HepG2 (cell line): ENCODE measurements around the gene PHYHIPL. TPM values are rescaled to one million over a fixed set of nuclear protein-coding genes. Genes with fewer than 3 reads are reported as not detected.

Experiments
- CREB1 ChIP-seq, 2 experiments: fragments of 450-650 bp in 1 of 2; IDR thresholded peaks; 2 replicates each; pipeline ENCODE4 v1.6.1; 2016 to 2017; ENCODE audit warnings: control low read depth in 1 of 2, mild to moderate bottlenecking in 1 of 2, missing compliant biosample characterization in 1 of 2, missing genetic modification characterization in 1 of 2
- MAFF ChIP-seq: IDR thresholded peaks from 2 replicates; pipeline ENCODE4 v1.6.1; 2011; ENCODE audit warnings: low read depth, low read length, improper control_type of control experiment
- MXD1 ChIP-seq: sonication (generic); formaldehyde crosslinking; IDR thresholded peaks from 2 replicates; pipeline ENCODE4 v1.4.0; 2020; ENCODE audit warnings: mild to moderate bottlenecking, missing genetic modification reagents
- NCOA1 ChIP-seq: sonication (generic); formaldehyde crosslinking; IDR thresholded peaks from 2 replicates; pipeline ENCODE4 v1.9.0; 2021; ENCODE audit warnings: missing genetic modification reagents
- PRDM4 ChIP-seq: sonication (generic); formaldehyde crosslinking; IDR thresholded peaks from 2 replicates; pipeline ENCODE4 v1.9.0; 2021; ENCODE audit warnings: missing genetic modification reagents, borderline replicate concordance
- REST ChIP-seq, 2 experiments: IDR thresholded peaks; 2 replicates each; pipeline ENCODE4 v1.6.1; 2011 to 2012; ENCODE audit warnings: low read length in 2 of 2, borderline replicate concordance in 1 of 2, low read depth in 1 of 2, mild to moderate bottlenecking in 1 of 2, moderate library complexity in 1 of 2
- SCMH1 ChIP-seq: sonication (generic); formaldehyde crosslinking; IDR thresholded peaks from 2 replicates; pipeline ENCODE4 v1.9.0; 2021; ENCODE audit warnings: missing genetic modification reagents, mild to moderate bottlenecking, borderline replicate concordance
- STAT5B ChIP-seq: sonication (generic); formaldehyde crosslinking; IDR thresholded peaks from 2 replicates; pipeline ENCODE4 v1.4.0; 2020; ENCODE audit warnings: missing genetic modification reagents
- ZIK1 ChIP-seq: sonication (generic); formaldehyde crosslinking; IDR thresholded peaks from 2 replicates; pipeline ENCODE4 v1.5.0; 2020; ENCODE audit warnings: mild to moderate bottlenecking, low read depth, missing genetic modification reagents, borderline replicate concordance
- ZNF253 ChIP-seq: sonication (generic); formaldehyde crosslinking; IDR thresholded peaks from 2 replicates; pipeline ENCODE4 v1.8.0; 2022; ENCODE audit warnings: mild to moderate bottlenecking, missing genetic modification reagents, borderline replicate concordance
- polyA plus RNA-seq, 8 experiments: library from polyadenylated mRNA; depleted of rRNA in 3 of 8; stranded (reverse) in 7 of 8; unstranded in 1 of 8; fragments of >200 nt; fragmentation: Illumina TruSeq in 4 of 8; extraction: Trizol in 4 of 8; gene quantifications; 2 replicates each; pipeline versions ENCODE4 v1.2.1 to v1.2.3, GENCODE V29; 2011 to 2016; ENCODE audit warnings: low read depth in 4 of 8, missing spikeins in 1 of 8, mixed read lengths in 1 of 8; ENCODE audit not compliant: insufficient read depth in 1 of 8
- total RNA-seq, 5 experiments: library from RNA; depleted of rRNA; stranded (reverse); fragments of >200 nt; fragmentation: Illumina TruSeq; extraction: Trizol; gene quantifications; 2 replicates each; pipeline ENCODE4 v1.2.3, GENCODE V29; 2016; ENCODE audit warnings: low read depth in 1 of 5

Gene PHYHIPL
- total and polyA plus RNA-seq, 2 of the 13 experiments (the other 11 are each of a cell fraction or from before 2014, with no cell fraction given), result 40.6 to 78.5 TPM

- TF ChIP-seq REST (IDR thresholded peaks at IDR 0.05; ENCODE audit: borderline replicate concordance in 1 of 2, low read depth in 1 of 2, low read length in 2 of 2), result peak; percentile 47 to 90
- TF ChIP-seq SCMH1 (CRISPR knock-in tag), result no peak
- TF ChIP-seq MAFF, result no peak
- no peak for TF ChIP-seq NCOA1 (CRISPR knock-in tag)
- no peak for TF ChIP-seq PRDM4 (CRISPR knock-in tag)
- no peak for TF ChIP-seq CREB1 (IDR thresholded peaks at IDR 0.05)
- no peak for TF ChIP-seq CREB1 (CRISPR knock-in tag; IDR thresholded peaks at IDR 0.05)
- no peak for TF ChIP-seq MXD1 (CRISPR knock-in tag)
- no peak for TF ChIP-seq ZNF253 (CRISPR knock-in tag)
- no peak for TF ChIP-seq STAT5B
- no peak for TF ChIP-seq ZIK1 (CRISPR knock-in tag)
These were observed 88.7 kb downstream of the PHYHIPL start (continued) for GRCh38 chr10:59265141-59265540.
